Neural crest cell (in vitro differentiated cells): ENCODE measurements around the gene TAGAP. TPM values are rescaled to one million over a fixed set of nuclear protein-coding genes. Genes with fewer than 3 reads are reported as not detected.
"Not testable (repeated sequence)": the region's sequence is repeated elsewhere in the genome, so short reads cannot be mapped to it uniquely, and the experiment has no call there.

Experiments
- DNase-seq: peaks from one replicate; pipeline ENCODE4 v3.0.0; 2021; ENCODE audit warnings: low read depth, mixed read lengths, low spot score
- H3K27ac Mint-ChIP-seq: one replicate; pipeline ENCODE4 v1.8.0; 2021; ENCODE audit warnings: mild to moderate bottlenecking, mixed read lengths; ENCODE audit not compliant: unreplicated experiment
- H3K27me3 Mint-ChIP-seq: 2 replicates; pipeline ENCODE4 v1.8.0; 2021; ENCODE audit warnings: low read depth, mild to moderate bottlenecking, mixed read lengths
- H3K36me3 Mint-ChIP-seq: 2 replicates; pipeline ENCODE4 v1.8.0; 2021; ENCODE audit warnings: low read depth, mild to moderate bottlenecking, mixed read lengths
- H3K4me1 Mint-ChIP-seq: 2 replicates; pipeline ENCODE4 v1.8.0; 2021; ENCODE audit warnings: mixed read lengths
- H3K4me3 Mint-ChIP-seq: one replicate; pipeline ENCODE4 v1.8.0; 2021; ENCODE audit warnings: mild to moderate bottlenecking, mixed read lengths
- H3K9me3 Mint-ChIP-seq: 2 replicates; pipeline ENCODE4 v1.8.0; 2021; ENCODE audit warnings: mixed read lengths
- total RNA-seq: library from RNA; stranded (reverse); gene quantifications from 2 replicates; pipeline ENCODE4 v1.2.1, GENCODE V29; 2021
- TF ChIP-seq, protein P1 (sequence below): fragments of 200-600 bp; sonication (generic); conservative IDR thresholded peaks from 2 replicates; pipeline ENCODE4 v1.5.0; 2021; ENCODE audit warnings: antibody characterized with exemption, mild to moderate bottlenecking

The TAGAP gene
- total RNA-seq, 1 donor from 2014 or later, result not detected

GRCh38 chr6:159038914-159039884, 5.6 kb downstream of the TAGAP start:
- H3K27me3 Mint-ChIP-seq, result peaks cover 7% of the 10 kb centered on the region
- no peaks in the 10 kb centered on the region for H3K9me3 Mint-ChIP-seq
- no peaks in the 10 kb centered on the region for H3K36me3 Mint-ChIP-seq
- TF ChIP-seq, protein P1, sequence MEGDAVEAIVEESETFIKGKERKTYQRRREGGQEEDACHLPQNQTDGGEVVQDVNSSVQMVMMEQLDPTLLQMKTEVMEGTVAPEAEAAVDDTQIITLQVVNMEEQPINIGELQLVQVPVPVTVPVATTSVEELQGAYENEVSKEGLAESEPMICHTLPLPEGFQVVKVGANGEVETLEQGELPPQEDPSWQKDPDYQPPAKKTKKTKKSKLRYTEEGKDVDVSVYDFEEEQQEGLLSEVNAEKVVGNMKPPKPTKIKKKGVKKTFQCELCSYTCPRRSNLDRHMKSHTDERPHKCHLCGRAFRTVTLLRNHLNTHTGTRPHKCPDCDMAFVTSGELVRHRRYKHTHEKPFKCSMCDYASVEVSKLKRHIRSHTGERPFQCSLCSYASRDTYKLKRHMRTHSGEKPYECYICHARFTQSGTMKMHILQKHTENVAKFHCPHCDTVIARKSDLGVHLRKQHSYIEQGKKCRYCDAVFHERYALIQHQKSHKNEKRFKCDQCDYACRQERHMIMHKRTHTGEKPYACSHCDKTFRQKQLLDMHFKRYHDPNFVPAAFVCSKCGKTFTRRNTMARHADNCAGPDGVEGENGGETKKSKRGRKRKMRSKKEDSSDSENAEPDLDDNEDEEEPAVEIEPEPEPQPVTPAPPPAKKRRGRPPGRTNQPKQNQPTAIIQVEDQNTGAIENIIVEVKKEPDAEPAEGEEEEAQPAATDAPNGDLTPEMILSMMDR, result no peak
- no peak overlapping the region for H3K27ac Mint-ChIP-seq
- H3K4me1 Mint-ChIP-seq, result no peaks in the 10 kb centered on the region
- no peak for DNase-seq
- H3K4me3 Mint-ChIP-seq, result no peak overlapping the region

DNA sequence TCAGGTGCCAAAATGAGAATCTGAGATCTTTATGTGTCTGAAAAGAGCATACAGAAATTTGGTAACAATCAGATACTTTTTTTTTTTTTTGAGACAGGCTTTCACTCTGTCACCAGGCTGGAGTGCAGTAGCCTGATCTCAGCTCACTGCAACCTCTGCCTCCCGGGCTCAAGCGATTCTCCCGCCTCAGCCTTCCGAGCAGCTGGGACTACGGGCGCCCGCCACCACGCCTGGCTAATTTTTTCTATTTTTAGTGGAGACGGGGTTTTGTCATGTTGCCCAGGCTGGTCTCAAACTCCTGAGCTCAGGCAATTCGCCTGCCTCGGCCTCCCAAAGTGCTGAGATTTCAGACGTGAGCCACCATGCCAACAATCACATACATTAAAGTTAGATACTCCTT, 6.5 kb downstream of the TAGAP start:
- H3K27me3 Mint-ChIP-seq, H3K9me3 Mint-ChIP-seq, H3K36me3 Mint-ChIP-seq, H3K4me1 Mint-ChIP-seq, DNase-seq, H3K27ac Mint-ChIP-seq, H3K4me3 Mint-ChIP-seq: not testable (repeated sequence)

GRCh38 chr6:159037756-159038290, 7.0 kb downstream of the TAGAP start:
- Mint-ChIP-seq H3K27ac (no peak overlapping the region), H3K27me3 (peaks cover 4% of the 10 kb centered on the region), H3K4me1 (no peaks in the 10 kb centered on the region), H3K9me3 (no peaks in the 10 kb centered on the region), H3K4me3 (no peak overlapping the region), H3K36me3 (no peaks in the 10 kb centered on the region)
- no peak for DNase-seq
- TF ChIP-seq, protein P1, result no peak

DNA sequence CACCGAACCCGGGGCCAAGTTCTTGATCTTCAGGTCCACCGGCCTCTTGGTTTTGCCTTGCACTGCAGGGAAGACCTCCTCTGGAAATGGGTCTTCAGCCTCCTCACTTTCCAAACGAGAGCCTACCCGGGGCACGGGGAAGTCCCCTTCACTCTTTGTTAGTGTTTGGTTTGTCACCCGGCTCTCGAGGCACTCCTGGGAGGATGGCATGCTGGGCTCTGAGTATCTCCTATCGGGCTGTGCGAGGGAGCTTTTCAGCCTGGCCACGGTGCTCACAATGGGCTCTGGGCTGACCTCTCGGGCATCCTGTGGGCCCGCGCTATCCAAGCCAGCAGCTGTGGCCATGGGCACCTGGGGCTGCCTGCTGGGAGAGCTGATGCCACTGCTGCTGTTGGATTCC, 8.1 kb downstream of the TAGAP start:
- Mint-ChIP-seq H3K36me3 (no peaks in the 10 kb centered on the region), H3K27me3 (no peaks in the 10 kb centered on the region), H3K4me1 (no peaks in the 10 kb centered on the region), H3K4me3 (no peak overlapping the region), H3K27ac (no peak overlapping the region), H3K9me3 (no peaks in the 10 kb centered on the region)
- TF ChIP-seq, protein P1, result no peak
- no peak for DNase-seq

DNA sequence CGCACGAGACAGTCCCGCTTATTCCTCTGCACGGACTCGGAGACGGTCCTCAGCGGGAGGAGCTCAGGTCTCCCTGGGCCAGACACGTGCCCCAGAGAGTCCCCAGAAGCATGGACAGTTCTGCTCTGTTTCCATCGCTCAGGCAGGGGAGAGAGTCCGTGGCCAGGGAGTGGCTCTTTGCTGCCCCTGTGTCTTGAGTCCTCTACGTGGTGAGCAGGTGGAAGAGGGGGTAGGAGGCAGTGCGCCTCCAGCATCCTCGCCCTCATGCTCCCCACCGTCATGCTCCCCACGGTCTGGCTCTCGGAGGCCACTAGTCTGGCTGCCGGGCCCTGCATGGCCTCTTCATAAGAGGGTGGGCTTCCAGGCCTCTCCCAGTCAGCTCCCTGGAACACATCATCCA, 8.9 kb downstream of the TAGAP start:
- Mint-ChIP-seq H3K9me3 (no peaks in the 10 kb centered on the region), H3K4me1 (no peaks in the 10 kb centered on the region), H3K4me3 (no peak overlapping the region), H3K36me3 (no peaks in the 10 kb centered on the region), H3K27me3 (no peaks in the 10 kb centered on the region), H3K27ac (no peak overlapping the region)
- TF ChIP-seq, protein P1, result no peak
- no peak for DNase-seq
